Activated CD4-positive, alpha-beta T cell treated with anti-CD3 and anti-CD28 coated beads, Interleukin-2, amount 50 U/mL, for 1 hour (primary cell): ENCODE data around the gene NT5DC4.

ENCODE experiments used
- DNase-seq: peaks from one replicate; pipeline ENCODE4 v3.0.0-alpha.2; 2020

NT5DC4 gene

GRCh38 chr2:112724591-112725525, 4.0 kb downstream of the NT5DC4 start:
- DNase-seq, result no peak

- DNase-seq, result no peak
Observed at GRCh38 chr2:112725545-112726457, 5.0 kb downstream of the NT5DC4 start.

GRCh38 chr2:112726487-112727190, 5.8 kb downstream of the NT5DC4 start:
- DNase-seq, result peak; percentile 83

GRCh38 chr2:112727276-112728028, 6.6 kb downstream of the NT5DC4 start:
- DNase-seq, result no peak

GRCh38 chr2:112728029-112728362, 7.2 kb downstream of the NT5DC4 start:
- DNase-seq, result no peak

GRCh38 chr2:112728378-112729175, 7.8 kb downstream of the NT5DC4 start:
- DNase-seq, result no peak

- DNase-seq, result no peak
Observed at GRCh38 chr2:112730216-112730615, 9.4 kb downstream of the NT5DC4 start.

- no peak for DNase-seq
Observed at GRCh38 chr2:112730791-112731190, 10.0 kb downstream of the NT5DC4 start.

GRCh38 chr2:112731479-112731878, 10.7 kb downstream of the NT5DC4 start:
- DNase-seq, result no peak

- no peak for DNase-seq
Observed at GRCh38 chr2:112733456-112733855, 12.6 kb downstream of the NT5DC4 start.

GRCh38 chr2:112733871-112734270, 13.1 kb downstream of the NT5DC4 start:
- no peak for DNase-seq

GRCh38 chr2:112737542-112738232, 16.9 kb downstream of the NT5DC4 start:
- no peak for DNase-seq

- no peak for DNase-seq
Observed at GRCh38 chr2:112740527-112740926, 19.7 kb downstream of the NT5DC4 start.

- DNase-seq, result peak; percentile 82
Observed at GRCh38 chr2:112749755-112750559, 29.1 kb downstream of the NT5DC4 start.

GRCh38 chr2:112750560-112750843, 29.7 kb downstream of the NT5DC4 start:
- DNase-seq, result no peak

- no peak for DNase-seq
Observed at GRCh38 chr2:112751451-112752197, 30.8 kb downstream of the NT5DC4 start.

- DNase-seq, result no peak
Observed at GRCh38 chr2:112752667-112753066, 31.8 kb downstream of the NT5DC4 start.

- no peak for DNase-seq
Observed at GRCh38 chr2:112754564-112754963, 33.7 kb downstream of the NT5DC4 start.

GRCh38 chr2:112755444-112755843, 34.6 kb downstream of the NT5DC4 start:
- DNase-seq, result no peak
